A549 (cell line): ENCODE measurements around the gene GATA5.

Experiments used
- BHLHE40 ChIP-seq: IDR thresholded peaks from 2 replicates; pipeline ENCODE4 v1.6.1; 2012; ENCODE audit warnings: low read depth, low read length, inconsistent platforms
- CHD4 ChIP-seq: fragments of 200-600 bp; sonication (generic); IDR thresholded peaks from 2 replicates; pipeline ENCODE4 v1.6.1; 2016; ENCODE audit warnings: antibody characterized with exemption, mild to moderate bottlenecking, borderline replicate concordance
- CTCF ChIP-seq: fragments of >200 bp; sonication (Bioruptor Twin); formaldehyde crosslinking; IDR thresholded peaks from 3 replicates; pipeline ENCODE4 v1.5.1; 2016
- EP300 ChIP-seq, 2 experiments: fragments of >200 bp; sonication (Bioruptor Twin); formaldehyde crosslinking; IDR thresholded peaks; 2 replicates in 1 of 2; 3 replicates in 1 of 2; pipeline ENCODE4 v1.6.1; 2016 to 2017
- HOXA7 ChIP-seq: fragments of 250-450 bp; sonication (Bioruptor Pico); IDR thresholded peaks from 2 replicates; pipeline ENCODE4 v1.5.0; 2020; ENCODE audit warnings: mild to moderate bottlenecking, moderate library complexity
- KDM1A ChIP-seq: fragments of 200-600 bp; sonication (generic); IDR thresholded peaks from 2 replicates; pipeline ENCODE4 v1.6.1; 2016; ENCODE audit warnings: low read depth, mild to moderate bottlenecking
- POLR2A ChIP-seq: IDR thresholded peaks from 2 replicates; pipeline ENCODE4 v1.6.1; 2012; ENCODE audit warnings: mild to moderate bottlenecking, low read length
- POLR2AphosphoS2 ChIP-seq: conservative IDR thresholded peaks from 2 replicates; pipeline ENCODE4 v1.6.1; 2012; ENCODE audit warnings: low read length, improper control_type of control experiment, inconsistent platforms
- RAD21 ChIP-seq, 2 experiments: fragments of >200 bp in 1 of 2; sonication (Bioruptor Twin) in 1 of 2; formaldehyde crosslinking in 1 of 2; IDR thresholded peaks in 1 of 2; conservative IDR thresholded peaks in 1 of 2; 2 replicates in 1 of 2; 3 replicates in 1 of 2; pipeline ENCODE4 v1.6.1; 2012 to 2018; ENCODE audit warnings: inconsistent platforms in 1 of 2
- RNF2 ChIP-seq: fragments of 200-600 bp; sonication (generic); IDR thresholded peaks from 2 replicates; pipeline ENCODE4 v1.6.1; 2016; ENCODE audit warnings: low read depth, mild to moderate bottlenecking, antibody characterized with exemption, moderate library complexity, borderline replicate concordance
- TF ChIP-seq, protein P1 (sequence below): IDR thresholded peaks from 2 replicates; pipeline ENCODE4 v1.6.1; 2012; ENCODE audit warnings: low read depth, borderline replicate concordance
- TF ChIP-seq, protein P2 (sequence below): fragments of 450-650 bp; IDR thresholded peaks from 2 replicates; pipeline ENCODE4 v1.6.1; 2014; ENCODE audit warnings: antibody characterized with exemption
- TF ChIP-seq, protein P3 (sequence below): IDR thresholded peaks from 2 replicates; pipeline ENCODE4 v1.6.1; 2012

DNA sequence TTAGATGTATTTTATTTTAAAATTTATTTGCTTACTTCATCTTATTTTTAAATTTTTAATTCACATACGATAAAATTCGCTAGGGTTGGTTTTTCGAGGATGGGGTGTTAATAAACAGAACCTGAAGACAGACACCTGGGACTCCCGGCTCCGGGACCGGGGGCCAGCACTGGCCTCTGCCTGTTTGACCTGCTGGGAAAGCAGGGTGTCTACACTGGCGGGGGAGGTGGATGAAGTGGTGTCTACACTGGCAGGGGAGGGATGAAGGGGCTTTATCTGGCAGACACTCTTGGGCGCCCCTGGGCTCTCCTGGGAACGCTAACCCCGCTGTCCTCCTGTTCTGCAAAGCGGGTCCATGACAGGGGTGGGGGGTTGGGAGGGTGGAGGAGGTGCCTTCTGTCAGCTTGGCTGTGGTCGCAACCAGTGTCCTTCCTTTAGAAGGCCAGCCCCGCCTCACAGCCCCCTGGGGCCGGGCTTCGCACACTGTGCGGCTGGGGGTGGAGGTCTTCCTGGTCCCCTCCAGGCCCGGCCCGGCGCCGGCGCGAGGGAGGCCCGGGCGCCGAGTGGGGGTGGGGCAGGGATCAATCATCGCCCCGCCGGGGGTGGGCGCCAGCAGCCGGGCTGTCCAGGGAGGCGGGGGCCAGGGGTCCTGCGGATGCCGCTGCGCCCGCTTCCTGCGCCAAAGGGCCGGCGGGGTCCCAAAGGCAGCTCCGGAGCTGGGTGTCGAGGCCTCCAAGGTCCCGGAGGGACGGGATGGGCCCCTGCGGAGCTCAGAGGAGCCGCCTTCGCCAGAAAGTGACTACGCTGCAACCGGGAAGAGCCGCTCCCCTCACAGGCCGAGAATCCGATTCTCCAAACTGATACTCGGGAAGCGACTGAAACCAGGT lies 1.8 kb downstream of the GATA5 start:
- TF ChIP-seq CTCF = no peak
- TF ChIP-seq, protein P1, sequence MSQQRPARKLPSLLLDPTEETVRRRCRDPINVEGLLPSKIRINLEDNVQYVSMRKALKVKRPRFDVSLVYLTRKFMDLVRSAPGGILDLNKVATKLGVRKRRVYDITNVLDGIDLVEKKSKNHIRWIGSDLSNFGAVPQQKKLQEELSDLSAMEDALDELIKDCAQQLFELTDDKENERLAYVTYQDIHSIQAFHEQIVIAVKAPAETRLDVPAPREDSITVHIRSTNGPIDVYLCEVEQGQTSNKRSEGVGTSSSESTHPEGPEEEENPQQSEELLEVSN = no peak
- no peak for TF ChIP-seq RAD21 (conservative IDR thresholded peaks at IDR 0.05 in 1 of 2, IDR thresholded peaks at IDR 0.05 in 1 of 2)
- no peak for TF ChIP-seq BHLHE40
- TF ChIP-seq, protein P2, sequence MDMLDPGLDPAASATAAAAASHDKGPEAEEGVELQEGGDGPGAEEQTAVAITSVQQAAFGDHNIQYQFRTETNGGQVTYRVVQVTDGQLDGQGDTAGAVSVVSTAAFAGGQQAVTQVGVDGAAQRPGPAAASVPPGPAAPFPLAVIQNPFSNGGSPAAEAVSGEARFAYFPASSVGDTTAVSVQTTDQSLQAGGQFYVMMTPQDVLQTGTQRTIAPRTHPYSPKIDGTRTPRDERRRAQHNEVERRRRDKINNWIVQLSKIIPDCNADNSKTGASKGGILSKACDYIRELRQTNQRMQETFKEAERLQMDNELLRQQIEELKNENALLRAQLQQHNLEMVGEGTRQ = no peak
- TF ChIP-seq, protein P3, sequence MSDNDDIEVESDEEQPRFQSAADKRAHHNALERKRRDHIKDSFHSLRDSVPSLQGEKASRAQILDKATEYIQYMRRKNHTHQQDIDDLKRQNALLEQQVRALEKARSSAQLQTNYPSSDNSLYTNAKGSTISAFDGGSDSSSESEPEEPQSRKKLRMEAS = no peak
- TF ChIP-seq EP300 (IDR thresholded peaks at IDR 0.05) = no peak
- no peak for TF ChIP-seq KDM1A
- no peak for TF ChIP-seq POLR2A
- TF ChIP-seq CHD4 = no peak
- TF ChIP-seq HOXA7 (CRISPR knock-in tag) = no peak
- TF ChIP-seq RNF2 = no peak
- no peak for TF ChIP-seq POLR2AphosphoS2
